ENCODE data around the gene MINPP1. TPM values are rescaled to one million over a fixed set of nuclear protein-coding genes. Genes with fewer than 3 reads are reported as not detected.

The MINPP1 gene
- total RNA-seq, 8 experiments from 2014 or later = 19.7 to 29.0 (median 25.1) TPM

DNA sequence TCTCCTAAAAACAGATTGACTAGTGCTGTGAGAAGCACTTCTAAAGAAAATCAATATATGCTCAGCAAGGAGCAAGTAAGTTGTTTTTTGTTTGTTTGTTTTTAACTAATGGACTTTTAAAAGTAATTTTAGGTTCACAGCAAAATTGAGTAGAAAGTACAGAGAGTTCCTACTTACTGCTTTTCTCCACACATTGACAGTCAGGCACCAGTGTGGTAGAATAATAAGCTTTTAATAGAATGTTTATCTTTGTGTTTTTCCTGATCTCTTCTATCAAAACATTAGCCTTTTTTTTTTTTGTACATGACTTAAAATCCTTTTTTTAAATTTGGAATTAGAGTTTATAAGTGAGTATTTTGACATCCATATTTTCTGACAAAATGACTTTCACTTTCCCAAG lies 28.0 kb downstream of the MINPP1 start:
- H3K4me1 ChIP-seq (replicated peaks in 1 of 2) = no peaks in the 10 kb centered on the region
- in situ Hi-C loops (cut with MboI; ENCODE audit: low pct_unique_long_range_greater_than_20kb in 2 of 9, low sequenced_read_pairs in 9 of 9, unreplicated experiment in 9 of 9) = loop anchor here in 4 of 9 experiments (25.0 kb wide), 3 partner anchors 105 to 205 kb away; partner anchors contain the start of gene PAPSS2 (in 1 of the 4)
- no peak overlapping the region for H3K27ac ChIP-seq
- no peak overlapping the region for H3K4me3 ChIP-seq
- ATAC-seq (replicated peaks in 6 of 8) = no peak

DNA sequence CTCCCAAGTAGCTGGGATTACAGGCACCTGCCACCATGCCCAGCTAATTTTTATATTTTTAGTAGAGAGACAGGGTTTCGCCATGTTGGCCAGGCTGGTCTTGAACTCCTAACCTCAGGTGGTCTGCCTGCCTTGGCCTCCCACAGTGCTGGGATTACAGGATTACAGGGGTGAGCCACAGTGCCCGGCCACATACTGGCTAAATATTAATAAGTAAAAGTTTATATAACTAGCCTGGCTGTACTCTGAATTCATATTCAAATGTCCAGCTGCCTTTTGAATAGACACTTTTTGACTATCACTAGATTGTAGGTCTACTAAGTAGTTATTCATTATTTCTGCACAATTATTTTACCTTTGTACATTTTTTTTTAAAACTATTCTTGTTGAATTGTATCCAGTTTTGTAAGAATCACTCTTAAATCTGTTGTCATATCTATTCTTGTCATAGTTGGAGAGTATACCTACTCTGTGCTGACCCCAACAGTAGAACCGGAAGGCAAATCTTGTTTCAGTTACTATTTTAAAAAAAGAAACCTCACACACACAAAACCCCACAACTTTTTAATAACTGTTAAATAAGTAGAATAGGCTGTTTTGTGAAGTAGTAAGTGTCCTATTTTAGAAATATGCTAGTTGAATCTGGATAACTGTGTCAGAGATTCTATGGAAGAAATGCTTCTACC lies 29.6 kb downstream of the MINPP1 start:
- in situ Hi-C loops (cut with MboI; ENCODE audit: low pct_unique_long_range_greater_than_20kb in 2 of 9, low sequenced_read_pairs in 9 of 9, unreplicated experiment in 9 of 9) = loop anchor here in 4 of 9 experiments (25.0 kb wide), 3 partner anchors 103 to 203 kb away; partner anchors contain the start of gene PAPSS2 (in 1 of the 4)
- 43 to 100% (median 100%) methylated on average over 1 to 3 of the region's 3 CpGs for WGBS, 10 experiments
- Histone ChIP-seq H3K4me3 (no peak overlapping the region), H3K4me1 (replicated peaks in 1 of 2) (no peaks in the 10 kb centered on the region), H3K27ac (no peak overlapping the region)
- ATAC-seq (replicated peaks in 6 of 8) = no peak

DNA sequence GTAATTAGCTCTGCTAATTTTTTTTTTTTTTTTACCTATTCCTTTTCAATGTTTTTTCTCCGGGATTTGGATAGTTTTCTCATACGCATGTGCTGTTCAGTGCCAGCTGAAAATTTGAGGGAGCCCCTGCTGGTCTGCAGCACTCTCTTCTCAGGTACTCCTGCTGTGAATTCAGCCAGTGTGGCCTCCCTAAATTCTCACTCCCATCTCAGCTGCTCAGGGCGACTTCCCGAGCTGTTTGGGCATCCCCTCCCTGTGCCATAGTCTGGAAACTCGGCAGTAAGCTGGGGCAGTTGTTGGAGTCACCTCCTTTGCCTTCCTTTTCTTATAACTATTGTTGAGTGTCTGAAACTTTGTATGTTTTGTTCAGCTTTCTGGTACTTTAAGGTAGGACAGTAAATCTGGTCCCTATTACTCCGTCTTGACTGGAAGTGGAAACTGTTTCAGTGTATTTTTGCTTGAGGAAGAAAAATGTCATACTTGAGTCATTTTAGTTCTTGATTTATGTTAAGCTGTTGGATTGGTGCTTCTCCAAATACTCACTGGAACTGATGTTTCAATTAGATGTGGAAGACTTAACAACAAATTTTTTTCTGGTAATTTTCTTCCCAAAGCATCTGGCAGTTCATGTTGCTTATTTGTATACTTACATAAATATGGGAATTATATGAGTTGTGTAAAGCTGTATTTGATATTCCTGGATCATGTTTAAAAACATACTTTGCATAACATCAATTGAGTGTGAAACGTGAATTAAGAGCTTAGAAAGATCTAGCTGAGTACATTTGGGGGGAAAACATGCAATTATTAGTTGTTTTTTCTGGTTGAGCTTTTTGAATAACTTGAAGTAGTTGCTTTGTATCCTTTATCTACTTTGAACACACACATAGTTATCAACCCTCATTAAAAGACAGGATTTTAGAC lies 33.7 kb downstream of the MINPP1 start:
- 61 to 100% (median 76%) methylated on average over 1 to 7 of the region's 7 CpGs for whole genome bisulfite sequencing, 10 experiments
- no peak overlapping the region for H3K27ac ChIP-seq
- in situ Hi-C loops (cut with MboI; ENCODE audit: low pct_unique_long_range_greater_than_20kb in 2 of 9, low sequenced_read_pairs in 9 of 9, unreplicated experiment in 9 of 9) = loop anchor here in 4 of 9 experiments (25.0 kb wide), 3 partner anchors 99 to 199 kb away; partner anchors contain the start of gene PAPSS2 (in 1 of the 4)
- peak in 1 of 8 experiments; percentile 26 for ATAC-seq (replicated peaks in 6 of 8)
- H3K4me3 ChIP-seq = no peak overlapping the region
- H3K4me1 ChIP-seq (replicated peaks in 1 of 2) = no peaks in the 10 kb centered on the region

DNA sequence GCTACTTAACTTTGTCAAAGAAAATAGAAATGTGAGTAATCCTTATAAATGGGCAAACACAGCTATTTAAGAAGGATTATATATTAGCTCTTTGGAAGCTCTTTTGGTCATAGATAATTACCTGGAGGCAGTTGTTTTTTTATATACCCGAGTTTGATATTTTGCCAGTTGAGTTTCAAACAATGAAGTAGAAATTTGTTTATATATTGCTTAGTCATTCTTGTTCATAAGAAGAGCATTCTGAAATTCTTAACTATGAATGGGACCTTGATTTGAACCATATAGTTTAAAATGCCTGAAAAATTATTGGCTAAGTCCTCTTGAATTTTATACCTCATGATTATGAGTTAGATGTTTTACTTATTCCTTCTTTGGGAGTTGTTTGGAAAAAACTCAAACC lies 36.4 kb downstream of the MINPP1 start:
- ATAC-seq (replicated peaks in 6 of 8) = no peak
- peaks cover 0 to 3% of the 10 kb centered on the region in 2 donors for H3K4me1 ChIP-seq (replicated peaks in 1 of 2)
- no peak overlapping the region for H3K4me3 ChIP-seq
- WGBS, 10 experiments = 0 to 100% (median 92%) methylated on average over 1 of the region's 1 CpG; no CpG with 5 or more reads in 2 of the 10 experiments
- in situ Hi-C loops (cut with MboI; ENCODE audit: low pct_unique_long_range_greater_than_20kb in 2 of 9, low sequenced_read_pairs in 9 of 9, unreplicated experiment in 9 of 9) = loop anchor here in 4 of 9 experiments (25.0 kb wide), 3 partner anchors 96 to 196 kb away; partner anchors contain the start of gene PAPSS2 (in 1 of the 4)
- no peak overlapping the region for H3K27ac ChIP-seq

DNA sequence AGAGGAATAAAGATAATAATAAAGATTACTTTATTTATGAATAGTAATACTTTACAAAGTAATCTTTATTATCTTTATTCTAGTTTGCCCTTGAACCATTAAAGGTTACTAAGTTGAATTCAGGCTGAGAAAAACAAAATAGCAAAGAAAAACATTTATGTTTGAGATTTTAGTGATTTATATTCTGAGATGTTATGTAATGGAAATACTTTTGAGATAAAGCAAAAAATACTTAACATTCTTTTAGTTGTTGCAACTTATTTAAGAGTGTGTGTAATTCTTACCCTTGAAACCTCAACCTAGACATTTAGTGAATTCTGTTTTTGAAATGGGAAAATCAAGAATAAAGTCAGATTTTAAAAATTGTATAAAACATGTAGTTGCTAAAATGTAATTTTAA lies 40.0 kb downstream of the MINPP1 start:
- Histone ChIP-seq H3K4me3 (no peak overlapping the region), H3K4me1 (replicated peaks in 1 of 2) (peaks cover 0 to 5% of the 10 kb centered on the region in 2 donors), H3K27ac (no peak overlapping the region)
- no peak for ATAC-seq (replicated peaks in 6 of 8)
- in situ Hi-C loops (cut with MboI; ENCODE audit: low pct_unique_long_range_greater_than_20kb in 2 of 9, low sequenced_read_pairs in 9 of 9, unreplicated experiment in 9 of 9) = loop anchor here in 4 of 9 experiments (25.0 kb wide), 3 partner anchors 93 to 193 kb away; partner anchors contain the start of gene PAPSS2 (in 1 of the 4)

DNA sequence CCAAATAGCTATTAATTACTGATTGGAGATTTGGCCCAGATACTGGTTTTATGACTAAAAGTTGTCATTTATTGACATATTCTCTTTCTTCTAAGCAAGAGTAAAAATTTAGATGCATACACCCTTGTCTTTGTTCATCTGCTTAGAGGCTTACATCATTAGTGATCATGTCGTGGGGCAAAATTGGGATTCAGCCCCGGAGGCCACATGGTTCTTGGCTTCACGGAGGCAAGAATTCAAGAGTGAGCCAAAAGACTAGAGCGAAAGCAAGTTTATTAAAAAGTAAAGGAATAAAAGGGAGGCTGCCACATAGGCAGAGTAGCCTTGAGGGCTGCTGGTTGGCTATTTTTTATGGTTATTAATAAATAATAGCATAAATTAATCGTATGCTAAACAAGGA lies 41.1 kb downstream of the MINPP1 start:
- no peak for ATAC-seq (replicated peaks in 6 of 8)
- Histone ChIP-seq H3K4me1 (replicated peaks in 1 of 2) (peaks cover 0 to 5% of the 10 kb centered on the region in 2 donors), H3K4me3 (no peak overlapping the region), H3K27ac (no peak overlapping the region)
- 22 to 88% (median 69%) methylated on average over 2 to 5 of the region's 5 CpGs; no CpG with 5 or more reads in 1 of the 10 experiments for WGBS, 10 experiments
- in situ Hi-C loops (cut with MboI; ENCODE audit: low pct_unique_long_range_greater_than_20kb in 2 of 9, low sequenced_read_pairs in 9 of 9, unreplicated experiment in 9 of 9) = loop anchor here in 4 of 9 experiments (25.0 kb wide), 3 partner anchors 92 to 192 kb away; partner anchors contain the start of gene PAPSS2 (in 1 of the 4)

DNA sequence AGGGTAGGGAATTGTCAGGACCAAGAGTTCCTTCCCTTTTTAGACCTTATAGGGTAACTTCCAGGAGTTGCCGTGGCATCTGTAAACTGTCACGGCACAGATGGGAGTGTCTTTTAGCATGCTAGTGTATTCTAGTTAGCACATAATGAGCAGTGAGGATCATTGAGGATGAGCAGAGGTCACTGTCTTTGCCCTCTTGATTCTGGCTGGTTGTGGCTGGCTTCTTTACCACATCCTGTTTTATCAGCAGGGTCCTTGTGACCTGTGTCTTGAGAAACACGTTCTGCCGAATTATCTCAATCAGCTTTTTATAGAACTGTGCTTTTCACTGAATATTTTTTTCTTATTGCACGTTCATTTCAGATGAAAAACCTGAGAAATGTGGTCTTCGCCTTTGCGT lies 41.5 kb downstream of the MINPP1 start:
- ATAC-seq (replicated peaks in 6 of 8) = peak in 3 of 8 experiments; percentile 41 to 90 (median 62)
- 60 to 100% (median 96%) methylated on average over 2 to 7 of the region's 7 CpGs; no CpG with 5 or more reads in 1 of the 10 experiments for WGBS, 10 experiments
- H3K4me3 ChIP-seq = no peak overlapping the region
- no peak overlapping the region for H3K27ac ChIP-seq
- H3K4me1 ChIP-seq (replicated peaks in 1 of 2) = peaks cover 0 to 5% of the 10 kb centered on the region in 2 donors
- in situ Hi-C loops (cut with MboI; ENCODE audit: low pct_unique_long_range_greater_than_20kb in 2 of 9, low sequenced_read_pairs in 9 of 9, unreplicated experiment in 9 of 9) = loop anchor here in 4 of 9 experiments (25.0 kb wide), 3 partner anchors 91 to 191 kb away; partner anchors contain the start of gene PAPSS2 (in 1 of the 4)

DNA sequence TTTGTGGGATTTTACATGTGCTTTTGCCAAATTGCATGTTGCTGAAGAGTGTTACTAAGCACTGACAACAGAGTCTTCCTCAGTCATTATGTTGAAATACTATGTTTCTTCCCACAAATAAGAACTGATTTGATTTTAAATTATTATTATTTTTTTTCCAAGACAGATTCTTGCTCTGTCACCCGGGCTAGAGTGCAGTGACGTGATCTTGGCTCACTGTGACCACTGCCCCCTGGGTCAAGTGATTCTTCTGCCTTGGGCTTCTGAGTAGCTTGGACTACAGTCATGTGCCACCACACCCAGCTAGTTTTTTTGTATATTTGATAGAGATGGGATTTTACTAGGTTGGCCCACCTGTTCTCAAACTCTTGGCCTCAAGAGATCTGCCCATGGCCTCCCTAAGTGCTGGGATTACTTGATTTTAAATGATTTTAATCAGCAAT lies 42.3 kb downstream of the MINPP1 start:
- WGBS, 10 experiments = 45 to 100% (median 80%) methylated on average over 1 to 2 of the region's 2 CpGs; no CpG with 5 or more reads in 1 of the 10 experiments
- no peak overlapping the region for H3K4me3 ChIP-seq
- peaks cover 0 to 5% of the 10 kb centered on the region in 2 donors for H3K4me1 ChIP-seq (replicated peaks in 1 of 2)
- no peak for ATAC-seq (replicated peaks in 6 of 8)
- H3K27ac ChIP-seq = no peak overlapping the region
- in situ Hi-C loops (cut with MboI; ENCODE audit: low pct_unique_long_range_greater_than_20kb in 2 of 9, low sequenced_read_pairs in 9 of 9, unreplicated experiment in 9 of 9) = loop anchor here in 4 of 9 experiments (25.0 kb wide), 3 partner anchors 90 to 190 kb away; partner anchors contain the start of gene PAPSS2 (in 1 of the 4)

DNA sequence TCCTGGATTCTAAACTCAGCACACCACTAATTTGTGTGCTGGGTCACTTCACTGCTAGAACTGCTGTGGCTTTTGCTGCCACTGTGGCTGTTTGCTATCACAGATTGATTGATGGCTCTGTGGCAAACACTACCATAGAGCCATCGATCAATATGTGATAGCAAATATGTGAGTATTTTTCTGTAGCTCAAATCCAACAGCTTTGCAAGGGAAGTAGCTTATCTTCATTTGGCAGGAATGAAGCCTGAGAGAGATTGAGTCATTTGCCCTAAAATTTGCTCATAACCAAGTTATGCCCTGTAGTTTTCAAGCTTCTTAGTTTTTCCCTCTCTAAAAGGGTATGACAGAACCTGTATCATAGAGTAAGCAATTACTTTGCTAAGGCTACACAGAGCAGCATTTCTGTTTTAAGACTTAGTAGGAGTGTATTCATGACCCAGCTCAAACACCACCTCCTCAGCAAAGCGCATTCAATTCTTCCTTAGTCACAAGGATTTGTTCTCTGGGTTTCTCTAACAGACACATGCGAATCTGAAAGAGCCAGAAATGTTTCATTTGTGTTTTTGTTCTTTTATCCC lies 43.1 kb downstream of the MINPP1 start:
- no peak overlapping the region for H3K4me3 ChIP-seq
- H3K4me1 ChIP-seq (replicated peaks in 1 of 2) = peaks cover 0 to 5% of the 10 kb centered on the region in 2 donors
- WGBS, 10 experiments = 20 to 100% (median 54%) methylated on average over 1 to 3 of the region's 3 CpGs
- no peak overlapping the region for H3K27ac ChIP-seq
- in situ Hi-C loops (cut with MboI; ENCODE audit: low pct_unique_long_range_greater_than_20kb in 2 of 9, low sequenced_read_pairs in 9 of 9, unreplicated experiment in 9 of 9) = loop anchor here in 4 of 9 experiments (25.0 kb wide), 3 partner anchors 89 to 189 kb away; partner anchors contain the start of gene PAPSS2 (in 1 of the 4)
- ATAC-seq (replicated peaks in 6 of 8) = no peak

DNA sequence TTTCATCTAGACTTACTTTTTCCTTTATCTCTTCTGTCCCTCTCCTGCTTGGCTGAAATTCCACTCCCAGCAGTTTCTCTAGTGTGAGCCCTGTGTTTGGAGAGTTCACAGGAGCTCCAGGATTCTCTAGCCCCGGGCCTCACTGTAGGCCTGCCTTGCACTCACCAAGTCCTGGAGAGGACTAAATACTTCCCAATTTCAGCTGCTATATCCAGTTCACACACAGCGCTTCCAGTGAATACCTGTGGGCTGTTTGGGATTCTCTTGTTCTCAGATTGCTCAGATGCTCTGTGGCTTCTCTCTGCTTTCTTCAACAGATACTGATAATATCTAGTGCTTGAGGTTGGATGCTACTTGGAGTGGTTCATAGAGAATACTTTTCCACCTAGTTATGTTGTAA lies 46.0 kb downstream of the MINPP1 start:
- WGBS, 10 experiments = 60 to 100% (median 83%) methylated on average over 1 to 2 of the region's 2 CpGs; no CpG with 5 or more reads in 3 of the 10 experiments
- Histone ChIP-seq H3K4me3 (no peak overlapping the region), H3K27ac (no peak overlapping the region), H3K4me1 (replicated peaks in 1 of 2) (peaks cover 0 to 5% of the 10 kb centered on the region in 2 donors)
- no peak for ATAC-seq (replicated peaks in 6 of 8)
- in situ Hi-C loops (cut with MboI; ENCODE audit: low pct_unique_long_range_greater_than_20kb in 2 of 9, low sequenced_read_pairs in 9 of 9, unreplicated experiment in 9 of 9) = no loop called here

DNA sequence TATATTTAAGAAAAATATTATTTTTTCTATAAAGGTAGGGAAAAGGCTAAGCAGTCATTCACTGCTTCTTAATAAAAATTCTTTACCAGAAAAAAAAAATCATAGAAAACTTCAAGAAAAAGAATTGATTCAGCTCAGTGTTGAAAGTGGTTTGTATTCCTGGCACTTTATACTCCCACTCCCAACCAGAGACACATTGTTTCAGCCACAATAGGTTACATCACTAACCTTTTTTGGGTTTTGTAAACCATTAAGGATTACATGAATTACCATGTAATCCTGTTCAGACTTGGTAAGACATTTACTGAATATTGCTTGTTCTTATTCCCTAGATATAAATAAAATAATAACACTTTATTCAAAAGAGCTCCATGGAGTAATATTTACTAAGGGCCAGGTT lies 46.6 kb downstream of the MINPP1 start:
- ATAC-seq (replicated peaks in 6 of 8) = peak in 1 of 8 experiments; percentile 68
- in situ Hi-C loops (cut with MboI; ENCODE audit: low pct_unique_long_range_greater_than_20kb in 2 of 9, low sequenced_read_pairs in 9 of 9, unreplicated experiment in 9 of 9) = no loop called here
- H3K4me3 ChIP-seq = no peak overlapping the region
- peaks cover 0 to 3% of the 10 kb centered on the region in 2 donors for H3K4me1 ChIP-seq (replicated peaks in 1 of 2)
- no peak overlapping the region for H3K27ac ChIP-seq

DNA sequence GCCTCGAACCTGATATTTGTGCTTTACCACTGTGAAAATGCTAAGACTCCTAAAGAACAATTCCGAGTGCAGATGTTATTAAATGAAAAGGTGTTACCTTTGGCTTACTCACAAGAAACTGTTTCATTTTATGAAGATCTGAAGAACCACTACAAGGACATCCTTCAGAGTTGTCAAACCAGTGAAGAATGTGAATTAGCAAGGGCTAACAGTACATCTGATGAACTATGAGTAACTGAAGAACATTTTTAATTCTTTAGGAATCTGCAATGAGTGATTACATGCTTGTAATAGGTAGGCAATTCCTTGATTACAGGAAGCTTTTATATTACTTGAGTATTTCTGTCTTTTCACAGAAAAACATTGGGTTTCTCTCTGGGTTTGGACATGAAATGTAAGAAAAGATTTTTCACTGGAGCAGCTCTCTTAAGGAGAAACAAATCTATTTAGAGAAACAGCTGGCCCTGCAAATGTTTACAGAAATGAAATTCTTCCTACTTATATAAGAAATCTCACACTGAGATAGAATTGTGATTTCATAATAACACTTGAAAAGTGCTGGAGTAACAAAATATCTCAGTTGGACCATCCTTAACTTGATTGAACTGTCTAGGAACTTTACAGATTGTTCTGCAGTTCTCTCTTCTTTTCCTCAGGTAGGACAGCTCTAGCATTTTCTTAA lies 47.7 kb downstream of the MINPP1 start:
- Histone ChIP-seq H3K4me3 (no peak overlapping the region), H3K4me1 (replicated peaks in 1 of 2) (peaks cover 0 to 3% of the 10 kb centered on the region in 2 donors), H3K27ac (no peak overlapping the region)
- ATAC-seq (replicated peaks in 6 of 8) = no peak
- 69 to 100% (median 80%) methylated on average over 1 to 2 of the region's 2 CpGs; no CpG with 5 or more reads in 1 of the 10 experiments for WGBS, 10 experiments
- in situ Hi-C loops (cut with MboI; ENCODE audit: low pct_unique_long_range_greater_than_20kb in 2 of 9, low sequenced_read_pairs in 9 of 9, unreplicated experiment in 9 of 9) = no loop called here

All from motor neuron (in vitro differentiated cells).